Adrenal gland (tissue), 5 donors: Measurements from ENCODE around the gene GDAP1L1.

ENCODE experiments used
- POLR2A ChIP-seq, 2 donors: fragments of 450-650 bp; IDR thresholded peaks; one replicate each; pipeline ENCODE4 v1.6.1; 2017; ENCODE audit warnings: antibody characterized with exemption in 2 of 2, mild to moderate bottlenecking in 2 of 2, moderate library complexity in 1 of 2
- TF ChIP-seq, protein P1 (sequence below), 6 experiments: fragments of 450-650 bp in 4 of 6; fragments of 200-600 bp in 2 of 6; sonication (generic) in 1 of 6; IDR thresholded peaks; 1 replicate in 5 of 6; 2 replicates in 1 of 6; pipeline versions ENCODE4 v1.5.1 to v1.8.0; 2016 to 2021; ENCODE audit warnings: antibody characterized with exemption in 6 of 6, mild to moderate bottlenecking in 2 of 6, moderate library complexity in 1 of 6
- donor health status: DM: no; HTN: no; CAD: no.

DNA sequence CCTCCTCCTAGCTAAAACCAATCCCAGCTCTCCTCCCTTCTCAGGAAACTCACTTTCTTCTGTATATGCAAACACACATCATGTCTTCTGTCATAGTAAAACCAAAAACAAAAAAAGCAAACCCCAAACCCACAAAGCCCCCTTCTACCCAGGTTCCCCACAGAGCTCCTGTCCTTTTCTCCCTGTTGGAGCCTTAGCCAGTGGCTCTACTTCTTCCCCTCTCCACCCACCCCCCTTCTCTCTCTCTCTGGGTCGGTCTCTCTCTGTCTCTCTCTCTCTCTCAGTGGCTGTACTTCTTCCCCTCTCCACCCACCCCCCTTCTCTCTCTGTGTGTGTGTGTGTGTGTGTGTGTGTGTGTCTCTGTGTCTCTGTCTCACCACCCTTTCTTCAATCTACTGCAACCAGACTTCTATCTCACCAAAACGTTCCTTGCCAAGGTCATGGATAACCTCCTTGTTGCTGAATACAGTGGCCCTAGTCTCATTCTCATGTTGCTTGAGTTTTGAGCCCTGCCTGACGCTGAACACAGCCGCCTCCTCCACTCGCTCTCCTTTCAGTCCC is 27.9 kb upstream of the GDAP1L1 start:
- TF ChIP-seq, protein P1, sequence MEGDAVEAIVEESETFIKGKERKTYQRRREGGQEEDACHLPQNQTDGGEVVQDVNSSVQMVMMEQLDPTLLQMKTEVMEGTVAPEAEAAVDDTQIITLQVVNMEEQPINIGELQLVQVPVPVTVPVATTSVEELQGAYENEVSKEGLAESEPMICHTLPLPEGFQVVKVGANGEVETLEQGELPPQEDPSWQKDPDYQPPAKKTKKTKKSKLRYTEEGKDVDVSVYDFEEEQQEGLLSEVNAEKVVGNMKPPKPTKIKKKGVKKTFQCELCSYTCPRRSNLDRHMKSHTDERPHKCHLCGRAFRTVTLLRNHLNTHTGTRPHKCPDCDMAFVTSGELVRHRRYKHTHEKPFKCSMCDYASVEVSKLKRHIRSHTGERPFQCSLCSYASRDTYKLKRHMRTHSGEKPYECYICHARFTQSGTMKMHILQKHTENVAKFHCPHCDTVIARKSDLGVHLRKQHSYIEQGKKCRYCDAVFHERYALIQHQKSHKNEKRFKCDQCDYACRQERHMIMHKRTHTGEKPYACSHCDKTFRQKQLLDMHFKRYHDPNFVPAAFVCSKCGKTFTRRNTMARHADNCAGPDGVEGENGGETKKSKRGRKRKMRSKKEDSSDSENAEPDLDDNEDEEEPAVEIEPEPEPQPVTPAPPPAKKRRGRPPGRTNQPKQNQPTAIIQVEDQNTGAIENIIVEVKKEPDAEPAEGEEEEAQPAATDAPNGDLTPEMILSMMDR (IDR thresholded peaks at IDR 0.05), result no peak
- TF ChIP-seq POLR2A (IDR thresholded peaks at IDR 0.05), result no peak
